Activated naive CD4-positive, alpha-beta T cell treated with anti-CD3 and anti-CD28 coated beads, Interleukin-2, amount 10 ng/mL, durations not matched to agents 7 days and 5 days (primary cell): Measurements from ENCODE around the gene EBI3.
A peak's percentile ranks its signal among the peaks of the same experiment; 100 is the strongest.
"Not testable (repeated sequence)": the region's sequence is repeated elsewhere in the genome, so short reads cannot be mapped to it uniquely, and the experiment has no call there.

Experiments
- CTCF ChIA-PET: fragments of 350-600 bp; sonication (Branson Sonifier 250); formaldehyde crosslinking; loops from one replicate; lab custom pipeline; 2021; ENCODE audit warnings: antibody characterized with exemption; lab: Charles Lee
- DNase-seq: peaks from one replicate; pipeline ENCODE4 v3.0.0-alpha.2; 2020
- H3K27ac Mint-ChIP-seq: one replicate; pipeline ENCODE4 v1.8.0; 2021; ENCODE audit warnings: mild to moderate bottlenecking, moderate library complexity, mixed read lengths
- H3K27me3 Mint-ChIP-seq: one replicate; pipeline ENCODE4 v1.8.0; 2021; ENCODE audit warnings: mild to moderate bottlenecking, mixed read lengths
- H3K36me3 Mint-ChIP-seq: one replicate; pipeline ENCODE4 v1.8.0; 2021; ENCODE audit warnings: mixed read lengths
- H3K4me1 Mint-ChIP-seq: one replicate; pipeline ENCODE4 v1.8.0; 2021; ENCODE audit warnings: mixed read lengths
- H3K4me3 Mint-ChIP-seq: one replicate; pipeline ENCODE4 v1.8.0; 2021; ENCODE audit warnings: mild to moderate bottlenecking, moderate library complexity, mixed read lengths
- H3K9me3 Mint-ChIP-seq: one replicate; pipeline ENCODE4 v1.8.0; 2021; ENCODE audit warnings: mixed read lengths

The EBI3 gene

GRCh38 chr19:4216846-4217245, 12.5 kb upstream of the EBI3 start:
- DNase-seq: no peak
- H3K4me3 Mint-ChIP-seq: no peak overlapping the region
- peaks cover 12% of the 10 kb centered on the region for H3K27me3 Mint-ChIP-seq
- no peaks in the 10 kb centered on the region for H3K36me3 Mint-ChIP-seq
- H3K4me1 Mint-ChIP-seq: peaks cover 6% of the 10 kb centered on the region
- H3K9me3 Mint-ChIP-seq: peaks cover 6% of the 10 kb centered on the region
- CTCF ChIA-PET: interaction anchor here (1.0 kb wide), 1 partner anchor 229 kb away, joined by 3 read pairs; no protein-coding TSS in a partner anchor
- no peak overlapping the region for H3K27ac Mint-ChIP-seq

- H3K27ac Mint-ChIP-seq: no peak overlapping the region
- no peak for DNase-seq
Measured at GRCh38 chr19:4217429-4218264, 11.7 kb upstream of the EBI3 start.

GRCh38 chr19:4218523-4218922, 10.8 kb upstream of the EBI3 start:
- not testable (repeated sequence) for H3K27ac Mint-ChIP-seq, DNase-seq, H3K27me3 Mint-ChIP-seq, H3K36me3 Mint-ChIP-seq, H3K4me3 Mint-ChIP-seq, H3K9me3 Mint-ChIP-seq, H3K4me1 Mint-ChIP-seq
- CTCF ChIA-PET: interaction anchor here (1.7 kb wide), 1 partner anchor 13 kb away, joined by 4 read pairs; no protein-coding TSS in a partner anchor

More at GRCh38 chr19:4217429-4218264, 11.7 kb upstream of the EBI3 start:
- Mint-ChIP-seq H3K4me3 (no peak overlapping the region), H3K27me3 (peaks cover 7% of the 10 kb centered on the region), H3K9me3 (peaks cover 6% of the 10 kb centered on the region), H3K36me3 (no peaks in the 10 kb centered on the region), H3K4me1 (peaks cover 6% of the 10 kb centered on the region)
- CTCF ChIA-PET: interaction anchor here (1.0 to 1.7 kb wide), 2 partner anchors 13 to 230 kb away, joined by 3 to 4 read pairs; no protein-coding TSS in a partner anchor

- Mint-ChIP-seq H3K27ac (no peak overlapping the region), H3K4me1 (no peaks in the 10 kb centered on the region), H3K9me3 (peaks cover 6% of the 10 kb centered on the region), H3K4me3 (no peak overlapping the region), H3K27me3 (no peaks in the 10 kb centered on the region), H3K36me3 (no peaks in the 10 kb centered on the region)
- DNase-seq: no peak
- CTCF ChIA-PET: no interaction called here
Measured at GRCh38 chr19:4220188-4220587, 9.1 kb upstream of the EBI3 start.

- DNase-seq: no peak
- Mint-ChIP-seq H3K4me1 (peaks cover 2% of the 10 kb centered on the region), H3K4me3 (no peak overlapping the region), H3K27me3 (peaks cover 4% of the 10 kb centered on the region), H3K27ac (no peak overlapping the region), H3K36me3 (no peaks in the 10 kb centered on the region), H3K9me3 (no peaks in the 10 kb centered on the region)
- CTCF ChIA-PET: no interaction called here
Measured at GRCh38 chr19:4224470-4224869, 4.9 kb upstream of the EBI3 start.

- no peak overlapping the region for H3K27ac Mint-ChIP-seq
- peaks cover 2% of the 10 kb centered on the region for H3K4me1 Mint-ChIP-seq
- no peaks in the 10 kb centered on the region for H3K36me3 Mint-ChIP-seq
- H3K4me3 Mint-ChIP-seq: no peak overlapping the region
- CTCF ChIA-PET: no interaction called here
- H3K27me3 Mint-ChIP-seq: peaks cover 4% of the 10 kb centered on the region
- no peak for DNase-seq
- H3K9me3 Mint-ChIP-seq: no peaks in the 10 kb centered on the region
Measured at GRCh38 chr19:4225885-4226284, 3.4 kb upstream of the EBI3 start.

GRCh38 chr19:4227771-4228170, 1.6 kb upstream of the EBI3 start:
- CTCF ChIA-PET: interaction anchor here (0.6 kb wide), 1 partner anchor 74 kb away, joined by 3 read pairs; the partner anchor contains the start of gene CREB3L3
- Mint-ChIP-seq H3K27ac (no peak overlapping the region), H3K4me3 (no peak overlapping the region), H3K9me3 (no peaks in the 10 kb centered on the region), H3K4me1 (peaks cover 2% of the 10 kb centered on the region), H3K27me3 (peaks cover 4% of the 10 kb centered on the region), H3K36me3 (no peaks in the 10 kb centered on the region)
- DNase-seq: no peak

GRCh38 chr19:4228765-4229178, 551 bp upstream of the EBI3 start:
- no peak overlapping the region for H3K27ac Mint-ChIP-seq
- H3K36me3 Mint-ChIP-seq: no peaks in the 10 kb centered on the region
- H3K27me3 Mint-ChIP-seq: peaks cover 8% of the 10 kb centered on the region
- H3K9me3 Mint-ChIP-seq: no peaks in the 10 kb centered on the region
- H3K4me3 Mint-ChIP-seq: no peak overlapping the region
- H3K4me1 Mint-ChIP-seq: peaks cover 4% of the 10 kb centered on the region
- CTCF ChIA-PET: no interaction called here
- no peak for DNase-seq

GRCh38 chr19:4230237-4230636, 914 bp downstream of the EBI3 start:
- CTCF ChIA-PET: interaction anchor here (0.7 to 1.7 kb wide), 4 partner anchors 10 to 119 kb away, joined by 3 to 5 read pairs (median 4); no protein-coding TSS in a partner anchor
- not testable (repeated sequence) for H3K4me3 Mint-ChIP-seq, H3K36me3 Mint-ChIP-seq, H3K9me3 Mint-ChIP-seq, H3K4me1 Mint-ChIP-seq, DNase-seq, H3K27ac Mint-ChIP-seq
- H3K27me3 Mint-ChIP-seq: peaks cover 13% of the 10 kb centered on the region

- peaks cover 14% of the 10 kb centered on the region for H3K27me3 Mint-ChIP-seq
- not testable (repeated sequence) for DNase-seq, H3K27ac Mint-ChIP-seq, H3K36me3 Mint-ChIP-seq, H3K9me3 Mint-ChIP-seq, H3K4me3 Mint-ChIP-seq, H3K4me1 Mint-ChIP-seq
- CTCF ChIA-PET: interaction anchor here (1.6 to 1.8 kb wide), 2 partner anchors 10 to 13 kb away, joined by 4 to 6 read pairs; no protein-coding TSS in a partner anchor
Measured at GRCh38 chr19:4231521-4231920, 2.2 kb downstream of the EBI3 start.

- not testable (repeated sequence) for H3K36me3 Mint-ChIP-seq, H3K27ac Mint-ChIP-seq, DNase-seq, H3K9me3 Mint-ChIP-seq, H3K4me1 Mint-ChIP-seq, H3K4me3 Mint-ChIP-seq
- CTCF ChIA-PET: interaction anchor here (1.1 to 1.8 kb wide), 4 partner anchors 10 to 121 kb away, joined by 3 to 6 read pairs (median 4); no protein-coding TSS in a partner anchor
- H3K27me3 Mint-ChIP-seq: peaks cover 17% of the 10 kb centered on the region
Measured at GRCh38 chr19:4232139-4232538, 2.8 kb downstream of the EBI3 start.

- Mint-ChIP-seq H3K36me3 (no peaks in the 10 kb centered on the region), H3K27me3 (peaks cover 17% of the 10 kb centered on the region), H3K4me1 (peaks cover 4% of the 10 kb centered on the region), H3K27ac (no peak overlapping the region), H3K4me3 (no peak overlapping the region), H3K9me3 (no peaks in the 10 kb centered on the region)
- CTCF ChIA-PET: interaction anchor here (1.1 to 1.8 kb wide), 4 partner anchors 9 to 120 kb away, joined by 3 to 6 read pairs (median 4); no protein-coding TSS in a partner anchor
- DNase-seq: no peak
Measured at GRCh38 chr19:4232614-4233281, 3.4 kb downstream of the EBI3 start.

- H3K36me3 Mint-ChIP-seq: no peaks in the 10 kb centered on the region
- no peak overlapping the region for H3K27ac Mint-ChIP-seq
- no peak overlapping the region for H3K4me3 Mint-ChIP-seq
- H3K27me3 Mint-ChIP-seq: peaks cover 17% of the 10 kb centered on the region
- DNase-seq: peak; percentile 77
- CTCF ChIA-PET: interaction anchor here (0.9 to 1.9 kb wide), 8 partner anchors 8 to 290 kb away, joined by 3 to 6 read pairs (median 4); partner anchors contain the start of gene HDGFL2
- no peaks in the 10 kb centered on the region for H3K9me3 Mint-ChIP-seq
- peaks cover 4% of the 10 kb centered on the region for H3K4me1 Mint-ChIP-seq
Measured at GRCh38 chr19:4233282-4233853, 4.0 kb downstream of the EBI3 start.
